ENCODE measurements around the gene GAS7. TPM values are rescaled to one million over a fixed set of nuclear protein-coding genes. Genes with fewer than 3 reads are reported as not detected.
"Not testable (repeated sequence)": the region's sequence is repeated elsewhere in the genome, so short reads cannot be mapped to it uniquely, and the experiment has no call there.

GAS7 gene
- total RNA-seq, 8 experiments from 2014 or later, result 4.1 to 37.7 (median 9.7) TPM

- peak in 1 of 8 experiments; percentile 10 for ATAC-seq (replicated peaks in 6 of 8)
- Histone ChIP-seq H3K4me1 (replicated peaks in 1 of 2) (peaks cover 0 to 7% of the 10 kb centered on the region in 2 donors), H3K27ac (no peak overlapping the region), H3K4me3 (no peak overlapping the region)
- WGBS, 10 experiments, result 43 to 94% (median 85%) methylated on average over 1 to 6 of the region's 11 CpGs; no CpG with 5 or more reads in 3 of the 10 experiments
- in situ Hi-C loops (cut with MboI; ENCODE audit: low pct_unique_long_range_greater_than_20kb in 2 of 9, low sequenced_read_pairs in 9 of 9, unreplicated experiment in 9 of 9), result loop anchor here in 1 of 9 experiments (25.0 kb wide), 1 partner anchor 120 kb away; no protein-coding TSS in a partner anchor
These were observed 90.9 kb downstream of the GAS7 start for GRCh38 chr17:10107316-10108165.

GRCh38 chr17:10106067-10106466, 92.3 kb downstream of the GAS7 start:
- 50 to 100% (median 91%) methylated on average over 1 to 8 of the region's 9 CpGs for WGBS, 10 experiments
- ATAC-seq (replicated peaks in 6 of 8), result peak in 1 of 8 experiments; percentile 3
- H3K4me1 ChIP-seq (replicated peaks in 1 of 2), result peaks cover 0 to 7% of the 10 kb centered on the region in 2 donors
- no peak overlapping the region for H3K27ac ChIP-seq
- in situ Hi-C loops (cut with MboI; ENCODE audit: low pct_unique_long_range_greater_than_20kb in 2 of 9, low sequenced_read_pairs in 9 of 9, unreplicated experiment in 9 of 9), result loop anchor here in 1 of 9 experiments (25.0 kb wide), 1 partner anchor 119 kb away; no protein-coding TSS in a partner anchor
- no peak overlapping the region for H3K4me3 ChIP-seq

GRCh38 chr17:10105513-10106001, 92.8 kb downstream of the GAS7 start:
- WGBS, 10 experiments, result 10 to 93% (median 71%) methylated on average over 1 to 8 of the region's 10 CpGs; no CpG with 5 or more reads in 1 of the 10 experiments
- peaks cover 0 to 7% of the 10 kb centered on the region in 2 donors for H3K4me1 ChIP-seq (replicated peaks in 1 of 2)
- H3K4me3 ChIP-seq, result no peak overlapping the region
- H3K27ac ChIP-seq, result no peak overlapping the region
- in situ Hi-C loops (cut with MboI; ENCODE audit: low pct_unique_long_range_greater_than_20kb in 2 of 9, low sequenced_read_pairs in 9 of 9, unreplicated experiment in 9 of 9), result loop anchor here in 1 of 9 experiments (25.0 kb wide), 1 partner anchor 118 kb away; no protein-coding TSS in a partner anchor
- peak in 7 of 8 experiments; percentile 77 to 93 (median 85) for ATAC-seq (replicated peaks in 6 of 8)

GRCh38 chr17:10103712-10104111, 94.7 kb downstream of the GAS7 start:
- ATAC-seq (replicated peaks in 6 of 8), result no peak
- H3K4me1 ChIP-seq (replicated peaks in 1 of 2), result peaks cover 0 to 7% of the 10 kb centered on the region in 2 donors
- in situ Hi-C loops (cut with MboI; ENCODE audit: low pct_unique_long_range_greater_than_20kb in 2 of 9, low sequenced_read_pairs in 9 of 9, unreplicated experiment in 9 of 9), result loop anchor here in 1 of 9 experiments (25.0 kb wide), 1 partner anchor 116 kb away; no protein-coding TSS in a partner anchor
- H3K27ac ChIP-seq, result no peak overlapping the region
- H3K4me3 ChIP-seq, result no peak overlapping the region
- 86 to 100% (median 94%) methylated on average over 1 to 3 of the region's 3 CpGs; no CpG with 5 or more reads in 2 of the 10 experiments for WGBS, 10 experiments

- WGBS, 10 experiments, result 66 to 94% (median 80%) methylated on average over 1 to 8 of the region's 8 CpGs; no CpG with 5 or more reads in 3 of the 10 experiments
- H3K4me1 ChIP-seq (replicated peaks in 1 of 2), result peaks cover 0 to 7% of the 10 kb centered on the region in 2 donors
- in situ Hi-C loops (cut with MboI; ENCODE audit: low pct_unique_long_range_greater_than_20kb in 2 of 9, low sequenced_read_pairs in 9 of 9, unreplicated experiment in 9 of 9), result loop anchor here in 1 of 9 experiments (25.0 kb wide), 1 partner anchor 116 kb away; no protein-coding TSS in a partner anchor
These were observed 95.6 kb downstream of the GAS7 start for GRCh38 chr17:10102817-10103216.

GRCh38 chr17:10099051-10099571, 99.3 kb downstream of the GAS7 start:
- in situ Hi-C loops (cut with MboI; ENCODE audit: low pct_unique_long_range_greater_than_20kb in 2 of 9, low sequenced_read_pairs in 9 of 9, unreplicated experiment in 9 of 9), result no loop called here
- no peaks in the 10 kb centered on the region for H3K4me1 ChIP-seq (replicated peaks in 1 of 2)
- 0 to 100% (median 88%) methylated on average over 1 to 4 of the region's 8 CpGs; no CpG with 5 or more reads in 2 of the 10 experiments for WGBS, 10 experiments
- no peak overlapping the region for H3K27ac ChIP-seq
- ATAC-seq (replicated peaks in 6 of 8), result peak; percentile 59 to 94 (median 84)
- H3K4me3 ChIP-seq, result no peak overlapping the region

More at GRCh38 chr17:10102817-10103216, 95.6 kb downstream of the GAS7 start:
- no peak for ATAC-seq (replicated peaks in 6 of 8)
- no peak overlapping the region for H3K27ac ChIP-seq
- no peak overlapping the region for H3K4me3 ChIP-seq

GRCh38 chr17:10096596-10096995, 101.8 kb downstream of the GAS7 start:
- in situ Hi-C loops (cut with MboI; ENCODE audit: low pct_unique_long_range_greater_than_20kb in 2 of 9, low sequenced_read_pairs in 9 of 9, unreplicated experiment in 9 of 9), result no loop called here
- H3K27ac ChIP-seq, result no peak overlapping the region
- ATAC-seq (replicated peaks in 6 of 8), result no peak
- H3K4me1 ChIP-seq (replicated peaks in 1 of 2), result no peaks in the 10 kb centered on the region
- WGBS, 10 experiments, result 57 to 100% (median 86%) methylated on average over 1 to 6 of the region's 8 CpGs; no CpG with 5 or more reads in 4 of the 10 experiments
- no peak overlapping the region for H3K4me3 ChIP-seq

GRCh38 chr17:10095295-10095694, 103.1 kb downstream of the GAS7 start:
- H3K4me1 ChIP-seq (replicated peaks in 1 of 2); H3K27ac ChIP-seq; H3K4me3 ChIP-seq; in situ Hi-C loops (cut with MboI; ENCODE audit: low pct_unique_long_range_greater_than_20kb in 2 of 9, low sequenced_read_pairs in 9 of 9, unreplicated experiment in 9 of 9): not testable (repeated sequence)
- ATAC-seq (replicated peaks in 6 of 8), result peak in 2 of 8 experiments; percentile 31 to 32
- WGBS, 10 experiments, result 10 to 100% (median 40%) methylated on average over 1 to 6 of the region's 8 CpGs; no CpG with 5 or more reads in 3 of the 10 experiments

GRCh38 chr17:10094797-10095196, 103.6 kb downstream of the GAS7 start:
- WGBS, 10 experiments, result 19 to 100% (median 60%) methylated on average over 1 to 6 of the region's 8 CpGs; no CpG with 5 or more reads in 1 of the 10 experiments
- Histone ChIP-seq H3K27ac (no peak overlapping the region), H3K4me1 (replicated peaks in 1 of 2) (no peaks in the 10 kb centered on the region), H3K4me3 (no peak overlapping the region)
- peak in 2 of 8 experiments; percentile 1 to 12 for ATAC-seq (replicated peaks in 6 of 8)
- in situ Hi-C loops (cut with MboI; ENCODE audit: low pct_unique_long_range_greater_than_20kb in 2 of 9, low sequenced_read_pairs in 9 of 9, unreplicated experiment in 9 of 9), result no loop called here

GRCh38 chr17:10092595-10092994, 105.8 kb downstream of the GAS7 start:
- no peak for ATAC-seq (replicated peaks in 6 of 8)
- Histone ChIP-seq H3K4me1 (replicated peaks in 1 of 2) (peaks cover 7 to 13% of the 10 kb centered on the region in 2 donors), H3K4me3 (no peak overlapping the region), H3K27ac (no peak overlapping the region)
- in situ Hi-C loops (cut with MboI; ENCODE audit: low pct_unique_long_range_greater_than_20kb in 2 of 9, low sequenced_read_pairs in 9 of 9, unreplicated experiment in 9 of 9), result no loop called here
- 71 to 100% (median 86%) methylated on average over 1 of the region's 2 CpGs; no CpG with 5 or more reads in 5 of the 10 experiments for WGBS, 10 experiments

- Histone ChIP-seq H3K27ac (no peak overlapping the region), H3K4me1 (replicated peaks in 1 of 2) (peaks cover 14 to 23% of the 10 kb centered on the region in 2 donors), H3K4me3 (no peak overlapping the region)
- WGBS, 10 experiments, result 10 to 100% (median 83%) methylated on average over 2 to 4 of the region's 5 CpGs; no CpG with 5 or more reads in 6 of the 10 experiments
- in situ Hi-C loops (cut with MboI; ENCODE audit: low pct_unique_long_range_greater_than_20kb in 2 of 9, low sequenced_read_pairs in 9 of 9, unreplicated experiment in 9 of 9), result no loop called here
- no peak for ATAC-seq (replicated peaks in 6 of 8)
These were observed 107.4 kb downstream of the GAS7 start for GRCh38 chr17:10091046-10091445.

- no peak overlapping the region for H3K4me3 ChIP-seq
- no peak for ATAC-seq (replicated peaks in 6 of 8)
- WGBS, 10 experiments, result 50 to 100% (median 74%) methylated on average over 1 to 4 of the region's 4 CpGs
- H3K4me1 ChIP-seq (replicated peaks in 1 of 2), result peaks cover 18 to 28% of the 10 kb centered on the region in 2 donors
- in situ Hi-C loops (cut with MboI; ENCODE audit: low pct_unique_long_range_greater_than_20kb in 2 of 9, low sequenced_read_pairs in 9 of 9, unreplicated experiment in 9 of 9), result no loop called here
- no peak overlapping the region for H3K27ac ChIP-seq
These were observed 109.1 kb downstream of the GAS7 start for GRCh38 chr17:10089196-10089804.
